ENCODE data around the gene CD320. TPM values are rescaled to one million over a fixed set of nuclear protein-coding genes. Genes with fewer than 3 reads are reported as not detected.
A peak's percentile ranks its signal among the peaks of the same experiment; 100 is the strongest.

Gene CD320
- total and polyA plus RNA-seq, 2 of the 8 experiments (the other 6 are each of a cell fraction or from before 2014, with no cell fraction given): 80.4 to 157 TPM

GRCh38 chr19:8307965-8308866 lies at the start of gene CD320 (continued):
- TF ChIP-seq SAP30 (IDR thresholded peaks at IDR 0.05; ENCODE audit: insufficient read depth, insufficient replicate concordance, low read length) (peak; percentile 49), SP2 (IDR thresholded peaks at IDR 0.05; ENCODE audit: low read length) (no peak), MAX (IDR thresholded peaks at IDR 0.05) (peak; percentile 96), JUN (IDR thresholded peaks at IDR 0.05; ENCODE audit: low read depth, low read length) (no peak), TEAD4 (IDR thresholded peaks at IDR 0.05; ENCODE audit: low read depth, low read length) (no peak), BRCA1 (IDR thresholded peaks at IDR 0.05; ENCODE audit: low read depth, low read length) (peak; percentile 62), TBP (IDR thresholded peaks at IDR 0.05; ENCODE audit: low read depth, low read length) (peak; percentile 31; the same call in 1 of the 2 replicates), ZNF274 (IDR thresholded peaks at IDR 0.05; ENCODE audit: borderline replicate concordance, extremely low read depth, low read length) (no peak), CHD7 (IDR thresholded peaks at IDR 0.05; ENCODE audit: insufficient replicate concordance, low read length) (peak; percentile 100), BACH1 (IDR thresholded peaks at IDR 0.05; ENCODE audit: low read length) (peak; percentile 67; the same call in 1 of the 2 replicates)

Data from H1 (cell line).